ENCODE data around the gene DPP6.

GRCh38 chr7:154387252-154387651 is 335.1 kb downstream of the DPP6 start:
- TF ChIP-seq POLR2A (IDR thresholded peaks at IDR 0.05; ENCODE audit: low read depth, low read length) = no peak
- no peak for TF ChIP-seq POLR2AphosphoS5 (IDR thresholded peaks at IDR 0.05; ENCODE audit: low read depth, low read length)
